Sigmoid colon (tissue), 7 donors: ENCODE measurements around the gene SMIM29. TPM values are rescaled to one million over a fixed set of nuclear protein-coding genes. Genes with fewer than 3 reads are reported as not detected.

Experiments used
- DNase-seq: peaks from one replicate; pipeline ENCODE4 v3.0.0-alpha.2; 2019
- H3K27ac ChIP-seq, 4 donors: fragments of 200-600 bp; sonication (generic); one replicate each; pipeline ENCODE4 v1.5.1; 2016 to 2019; ENCODE audit warnings: mild to moderate bottlenecking in 1 of 4
- H3K27me3 ChIP-seq, 3 donors: fragments of 200-600 bp; sonication (generic); one replicate each; pipeline ENCODE4 v1.5.1; 2019; ENCODE audit warnings: mild to moderate bottlenecking in 1 of 3
- H3K36me3 ChIP-seq, 4 donors: fragments of 200-600 bp; sonication (generic); one replicate each; pipeline ENCODE4 v1.5.1; 2016 to 2019
- H3K4me1 ChIP-seq, 4 donors: fragments of 200-600 bp; sonication (generic); one replicate each; pipeline ENCODE4 v1.5.1; 2017 to 2019
- H3K4me3 ChIP-seq, 4 donors: fragments of 200-600 bp; sonication (generic); one replicate each; pipeline ENCODE4 v1.5.1; 2017 to 2019; ENCODE audit warnings: mild to moderate bottlenecking in 2 of 4, moderate library complexity in 1 of 4
- H3K9me3 ChIP-seq, 4 donors: fragments of 200-600 bp in 3 of 4; sonication (generic) in 3 of 4; one replicate each; pipeline versions ENCODE4 v1.5.1 to v1.6.1; 2013 to 2019
- CTCF ChIP-seq, 4 experiments: fragments of 450-650 bp in 3 of 4; fragments of 200-600 bp in 1 of 4; IDR thresholded peaks; one replicate each; pipeline ENCODE4 v1.5.1; 2016 to 2019; ENCODE audit warnings: antibody characterized with exemption in 4 of 4, mild to moderate bottlenecking in 3 of 4, moderate library complexity in 2 of 4
- EP300 ChIP-seq, 4 donors: sonication (generic); formaldehyde crosslinking; IDR thresholded peaks; one replicate each; pipeline ENCODE4 v1.6.1; 2017; ENCODE audit warnings: antibody characterized with exemption in 4 of 4
- POLR2A ChIP-seq, 2 donors: fragments of 450-650 bp; IDR thresholded peaks; one replicate each; pipeline ENCODE4 v1.6.1; 2016; ENCODE audit warnings: antibody characterized with exemption in 2 of 2, mild to moderate bottlenecking in 2 of 2, moderate library complexity in 2 of 2
- POLR2AphosphoS5 ChIP-seq, 4 donors: sonication (generic); formaldehyde crosslinking; IDR thresholded peaks; one replicate each; pipeline ENCODE4 v1.6.1; 2017; ENCODE audit warnings: antibody characterized with exemption in 4 of 4
- WGBS, 2 donors: extraction: QIAGEN DNeasy Blood & Tissue Kit; methylation state at CpG; one replicate each; pipeline ENCODE4 v1.1.7; 2013; 5-methylcytosine and 5-hydroxymethylcytosine counted together
- intact Hi-C: fragments of 100-400 bp; cut with DNase I; formaldehyde crosslinking; loops from one replicate; pipeline ENCODE4 v1.15.1; 2023
- polyA plus RNA-seq, 3 donors: library from polyadenylated mRNA; stranded (reverse); fragments of 200-250 nt; gene quantifications; one replicate each; pipeline ENCODE4 v1.2.3, GENCODE V29; 2013
- total RNA-seq, 4 donors: library from RNA; depleted of rRNA; stranded (reverse); fragments of >200 nt; gene quantifications; one replicate each; pipeline ENCODE4 v1.1.0, GENCODE V29; 2016
- donor health status: healthy with polysubstance abuse.
- donor health status: Bipolar disorder and iron deficiency.
- donor health status: healthy.

The SMIM29 gene
- total and polyA plus RNA-seq, 7 donors: 16.8 to 39.0 (median 23.7) TPM

GRCh38 chr6:34223956-34224940, 24.6 kb downstream of the SMIM29 start:
- peak overlapping the region; percentile 57 to 79 (median 67) for H3K4me3 ChIP-seq
- 2 to 3% methylated on average over 55 of the region's 55 CpGs for WGBS, 2 donors
- no peaks in the 10 kb centered on the region for H3K9me3 ChIP-seq
- TF ChIP-seq CTCF (IDR thresholded peaks at IDR 0.05) (no peak), POLR2A (IDR thresholded peaks at IDR 0.05) (peak; percentile 16 to 51), POLR2AphosphoS5 (IDR thresholded peaks at IDR 0.05) (peak; percentile 95 to 97 (median 96)), EP300 (IDR thresholded peaks at IDR 0.05) (peak in 1 of 4 donors; percentile 35)
- H3K36me3 ChIP-seq: no peaks in the 10 kb centered on the region
- H3K27me3 ChIP-seq: no peaks in the 10 kb centered on the region
- H3K4me1 ChIP-seq: peaks cover 0 to 15% (median 13%) of the 10 kb centered on the region in 4 donors
- peak; percentile 96 for DNase-seq
- H3K27ac ChIP-seq: peak overlapping the region; percentile 90 to 98 (median 94)
- intact Hi-C loops: loop anchor here (1.0 kb wide), 1 partner anchor 12 kb away; the partner anchor contains the start of gene HMGA1

- H3K4me1 ChIP-seq: peaks cover 0 to 15% (median 13%) of the 10 kb centered on the region in 4 donors
- 19 to 46% methylated on average over 16 of the region's 16 CpGs for WGBS, 2 donors
- DNase-seq: no peak
- no peak for TF ChIP-seq CTCF (IDR thresholded peaks at IDR 0.05)
- no peak for TF ChIP-seq POLR2A (IDR thresholded peaks at IDR 0.05)
- TF ChIP-seq POLR2AphosphoS5 (IDR thresholded peaks at IDR 0.05): no peak
- TF ChIP-seq EP300 (IDR thresholded peaks at IDR 0.05): no peak
- H3K27me3 ChIP-seq: no peaks in the 10 kb centered on the region
- no peaks in the 10 kb centered on the region for H3K36me3 ChIP-seq
- peak overlapping the region; percentile 90 to 98 (median 94) for H3K27ac ChIP-seq
- no peaks in the 10 kb centered on the region for H3K9me3 ChIP-seq
- intact Hi-C loops: no loop called here
- peak overlapping the region; percentile 13 to 79 (median 67) for H3K4me3 ChIP-seq
Measured at GRCh38 chr6:34223381-34223955, 25.3 kb downstream of the SMIM29 start.

- Histone ChIP-seq H3K27ac (no peak overlapping the region), H3K27me3 (no peaks in the 10 kb centered on the region), H3K36me3 (no peaks in the 10 kb centered on the region), H3K9me3 (no peaks in the 10 kb centered on the region), H3K4me3 (no peak overlapping the region), H3K4me1 (peaks cover 0 to 8% (median 7%) of the 10 kb centered on the region in 4 donors)
- no peak for DNase-seq
- TF ChIP-seq POLR2AphosphoS5 (IDR thresholded peaks at IDR 0.05) (no peak), POLR2A (IDR thresholded peaks at IDR 0.05) (no peak), EP300 (IDR thresholded peaks at IDR 0.05) (no peak), CTCF (IDR thresholded peaks at IDR 0.05) (no peak)
- intact Hi-C loops: no loop called here
- 40 to 45% methylated on average over 2 of the region's 2 CpGs for WGBS, 2 donors
Measured at GRCh38 chr6:34218691-34219090, 30.1 kb downstream of the SMIM29 start.

GRCh38 chr6:34213772-34214171, 35.0 kb downstream of the SMIM29 start:
- no peak for DNase-seq
- TF ChIP-seq EP300 (IDR thresholded peaks at IDR 0.05): no peak
- TF ChIP-seq POLR2AphosphoS5 (IDR thresholded peaks at IDR 0.05): no peak
- no peak for TF ChIP-seq CTCF (IDR thresholded peaks at IDR 0.05)
- TF ChIP-seq POLR2A (IDR thresholded peaks at IDR 0.05): no peak
- intact Hi-C loops: no loop called here
- no peaks in the 10 kb centered on the region for H3K27me3 ChIP-seq
- H3K27ac ChIP-seq: no peak overlapping the region
- no peak overlapping the region for H3K4me3 ChIP-seq
- 87 to 89% methylated on average over 4 of the region's 4 CpGs for WGBS, 2 donors
- H3K9me3 ChIP-seq: no peaks in the 10 kb centered on the region
- H3K36me3 ChIP-seq: no peaks in the 10 kb centered on the region
- H3K4me1 ChIP-seq: no peaks in the 10 kb centered on the region
